ENCODE results near the gene PRR5L.

The PRR5L gene

GRCh38 chr11:36377759-36378564 is 81.9 kb downstream of the PRR5L start:
- H3K27ac ChIP-seq (ENCODE audit: low read length, poor library complexity, severe bottlenecking), result peak overlapping the region; percentile 47
- WGBS, result 26% methylated on average over 21 of the region's 22 CpGs
- H2AK5ac ChIP-seq (ENCODE audit: low read length, severe bottlenecking), result no peak overlapping the region
- no peaks in the 10 kb centered on the region for H3K9me3 ChIP-seq (ENCODE audit: control insufficient read depth, low read length)
- H2BK15ac ChIP-seq (ENCODE audit: low read depth, poor library complexity, severe bottlenecking), result no peak overlapping the region
- H3K4me2 ChIP-seq (ENCODE audit: low read length, poor library complexity, severe bottlenecking), result peak overlapping the region; percentile 71
- no peak overlapping the region for H2BK5ac ChIP-seq (ENCODE audit: low read depth, low read length, poor library complexity, severe bottlenecking)
- H3K14ac ChIP-seq (ENCODE audit: low read length in 2 of 2), result peak overlapping the region in 1 of 2 experiments; percentile 21
- peak overlapping the region in 1 of 2 experiments; percentile 78 for H3K18ac ChIP-seq (ENCODE audit: low read depth in 1 of 2, low read length in 2 of 2)
- peak overlapping the region; percentile 84 to 88 for H3K4me3 ChIP-seq (ENCODE audit: insufficient read depth in 1 of 2, low read depth in 1 of 2, low read length in 2 of 2)
- H3K23ac ChIP-seq (ENCODE audit: low read length in 2 of 2), result no peak overlapping the region
- H4K91ac ChIP-seq (ENCODE audit: low read length), result no peak overlapping the region
- H4K8ac ChIP-seq (ENCODE audit: low read length), result peak overlapping the region; percentile 27
- H2BK120ac ChIP-seq (ENCODE audit: low read depth, low read length), result no peak overlapping the region
- H2BK12ac ChIP-seq (ENCODE audit: low read length in 2 of 2), result no peak overlapping the region
- no peak for DNase-seq
- peaks cover 0 to 17% of the 10 kb centered on the region in 2 experiments for H3K27me3 ChIP-seq (ENCODE audit: control insufficient read depth in 1 of 2, insufficient read depth in 1 of 2, low read length in 2 of 2)
- H2AFZ ChIP-seq (ENCODE audit: low read depth, low read length), result peak overlapping the region; percentile 67
- H3K9ac ChIP-seq (ENCODE audit: low read length), result peak overlapping the region; percentile 81
- H3K36me3 ChIP-seq (ENCODE audit: control insufficient read depth in 1 of 2, insufficient read depth in 2 of 2, low read depth in 1 of 2, low read length in 2 of 2), result peaks cover 0 to 9% of the 10 kb centered on the region in 2 experiments
- H3K4me1 ChIP-seq (ENCODE audit: control insufficient read depth, insufficient read depth, low read depth, low read length), result peaks cover 10% of the 10 kb centered on the region
- peaks cover 27% of the 10 kb centered on the region for H3K79me1 ChIP-seq (replicated peaks; ENCODE audit: low read length, poor library complexity, severe bottlenecking)
- peak overlapping the region in 1 of 2 experiments; percentile 35 for H3K4ac ChIP-seq (ENCODE audit: low read depth in 1 of 2, low read length in 2 of 2)

- no peak overlapping the region for H2BK120ac ChIP-seq (ENCODE audit: low read depth, low read length)
- peaks cover 0 to 12% of the 10 kb centered on the region in 2 experiments for H3K36me3 ChIP-seq (ENCODE audit: control insufficient read depth in 1 of 2, insufficient read depth in 2 of 2, low read depth in 1 of 2, low read length in 2 of 2)
- H2BK5ac ChIP-seq (ENCODE audit: low read depth, low read length, poor library complexity, severe bottlenecking), result no peak overlapping the region
- WGBS, result over 99% methylated on average over 3 of the region's 3 CpGs
- H3K4me3 ChIP-seq (ENCODE audit: insufficient read depth in 1 of 2, low read depth in 1 of 2, low read length in 2 of 2), result no peak overlapping the region
- peaks cover 0 to 17% of the 10 kb centered on the region in 2 experiments for H3K27me3 ChIP-seq (ENCODE audit: control insufficient read depth in 1 of 2, insufficient read depth in 1 of 2, low read length in 2 of 2)
- no peak overlapping the region for H3K23ac ChIP-seq (ENCODE audit: low read length in 2 of 2)
- no peak overlapping the region for H4K91ac ChIP-seq (ENCODE audit: low read length)
- no peak for DNase-seq
- H3K27ac ChIP-seq (ENCODE audit: low read length, poor library complexity, severe bottlenecking), result no peak overlapping the region
- no peak overlapping the region for H2BK12ac ChIP-seq (ENCODE audit: low read length in 2 of 2)
- H3K9me3 ChIP-seq (ENCODE audit: control insufficient read depth, low read length), result no peaks in the 10 kb centered on the region
- no peak overlapping the region for H3K4ac ChIP-seq (ENCODE audit: low read depth in 1 of 2, low read length in 2 of 2)
- H2BK15ac ChIP-seq (ENCODE audit: low read depth, poor library complexity, severe bottlenecking), result no peak overlapping the region
- H3K4me1 ChIP-seq (ENCODE audit: control insufficient read depth, insufficient read depth, low read depth, low read length), result peaks cover 8% of the 10 kb centered on the region
- no peak overlapping the region for H3K14ac ChIP-seq (ENCODE audit: low read length in 2 of 2)
- H4K8ac ChIP-seq (ENCODE audit: low read length), result no peak overlapping the region
- H3K4me2 ChIP-seq (ENCODE audit: low read length, poor library complexity, severe bottlenecking), result no peak overlapping the region
- no peak overlapping the region for H2AK5ac ChIP-seq (ENCODE audit: low read length, severe bottlenecking)
- no peak overlapping the region for H2AFZ ChIP-seq (ENCODE audit: low read depth, low read length)
- no peak overlapping the region for H3K9ac ChIP-seq (ENCODE audit: low read length)
- H3K79me1 ChIP-seq (replicated peaks; ENCODE audit: low read length, poor library complexity, severe bottlenecking), result peaks cover 29% of the 10 kb centered on the region
- no peak overlapping the region for H3K18ac ChIP-seq (ENCODE audit: low read depth in 1 of 2, low read length in 2 of 2)
Measured at GRCh38 chr11:36379653-36380052, 83.6 kb downstream of the PRR5L start.

- 98% methylated on average over 3 of the region's 9 CpGs for WGBS
- Histone ChIP-seq H2BK15ac (ENCODE audit: low read depth, poor library complexity, severe bottlenecking) (no peak overlapping the region), H2BK12ac (ENCODE audit: low read length in 2 of 2) (no peak overlapping the region), H4K91ac (ENCODE audit: low read length) (no peak overlapping the region), H3K36me3 (ENCODE audit: control insufficient read depth in 1 of 2, insufficient read depth in 2 of 2, low read depth in 1 of 2, low read length in 2 of 2) (peaks cover 0 to 12% of the 10 kb centered on the region in 2 experiments), H2AK5ac (ENCODE audit: low read length, severe bottlenecking) (no peak overlapping the region), H3K23ac (ENCODE audit: low read length in 2 of 2) (no peak overlapping the region), H2AFZ (ENCODE audit: low read depth, low read length) (no peak overlapping the region), H2BK120ac (ENCODE audit: low read depth, low read length) (no peak overlapping the region), H2BK5ac (ENCODE audit: low read depth, low read length, poor library complexity, severe bottlenecking) (no peak overlapping the region), H3K4ac (ENCODE audit: low read depth in 1 of 2, low read length in 2 of 2) (no peak overlapping the region), H3K18ac (ENCODE audit: low read depth in 1 of 2, low read length in 2 of 2) (no peak overlapping the region), H3K27me3 (ENCODE audit: control insufficient read depth in 1 of 2, insufficient read depth in 1 of 2, low read length in 2 of 2) (peaks cover 0 to 17% of the 10 kb centered on the region in 2 experiments), H3K4me1 (ENCODE audit: control insufficient read depth, insufficient read depth, low read depth, low read length) (peaks cover 8% of the 10 kb centered on the region), H3K9ac (ENCODE audit: low read length) (no peak overlapping the region), H3K14ac (ENCODE audit: low read length in 2 of 2) (no peak overlapping the region), H3K4me2 (ENCODE audit: low read length, poor library complexity, severe bottlenecking) (no peak overlapping the region), H4K8ac (ENCODE audit: low read length) (no peak overlapping the region), H3K9me3 (ENCODE audit: control insufficient read depth, low read length) (no peaks in the 10 kb centered on the region), H3K27ac (ENCODE audit: low read length, poor library complexity, severe bottlenecking) (no peak overlapping the region), H3K79me1 (replicated peaks; ENCODE audit: low read length, poor library complexity, severe bottlenecking) (peaks cover 32% of the 10 kb centered on the region), H3K4me3 (ENCODE audit: insufficient read depth in 1 of 2, low read depth in 1 of 2, low read length in 2 of 2) (no peak overlapping the region)
- no peak for DNase-seq
Measured at GRCh38 chr11:36380296-36381014, 84.4 kb downstream of the PRR5L start.

GRCh38 chr11:36381015-36381360 is 84.9 kb downstream of the PRR5L start:
- Histone ChIP-seq H3K27me3 (ENCODE audit: control insufficient read depth in 1 of 2, insufficient read depth in 1 of 2, low read length in 2 of 2) (peaks cover 0 to 17% of the 10 kb centered on the region in 2 experiments), H4K91ac (ENCODE audit: low read length) (no peak overlapping the region), H2AK5ac (ENCODE audit: low read length, severe bottlenecking) (no peak overlapping the region), H2BK15ac (ENCODE audit: low read depth, poor library complexity, severe bottlenecking) (no peak overlapping the region), H2BK12ac (ENCODE audit: low read length in 2 of 2) (no peak overlapping the region), H3K4ac (ENCODE audit: low read depth in 1 of 2, low read length in 2 of 2) (no peak overlapping the region), H3K4me3 (ENCODE audit: insufficient read depth in 1 of 2, low read depth in 1 of 2, low read length in 2 of 2) (no peak overlapping the region), H4K8ac (ENCODE audit: low read length) (no peak overlapping the region), H3K4me2 (ENCODE audit: low read length, poor library complexity, severe bottlenecking) (no peak overlapping the region), H3K4me1 (ENCODE audit: control insufficient read depth, insufficient read depth, low read depth, low read length) (peaks cover 8% of the 10 kb centered on the region), H3K36me3 (ENCODE audit: control insufficient read depth in 1 of 2, insufficient read depth in 2 of 2, low read depth in 1 of 2, low read length in 2 of 2) (peaks cover 0 to 12% of the 10 kb centered on the region in 2 experiments), H3K9me3 (ENCODE audit: control insufficient read depth, low read length) (no peaks in the 10 kb centered on the region), H3K18ac (ENCODE audit: low read depth in 1 of 2, low read length in 2 of 2) (no peak overlapping the region), H2AFZ (ENCODE audit: low read depth, low read length) (no peak overlapping the region), H3K27ac (ENCODE audit: low read length, poor library complexity, severe bottlenecking) (no peak overlapping the region), H3K14ac (ENCODE audit: low read length in 2 of 2) (no peak overlapping the region), H3K23ac (ENCODE audit: low read length in 2 of 2) (no peak overlapping the region), H3K9ac (ENCODE audit: low read length) (no peak overlapping the region), H2BK5ac (ENCODE audit: low read depth, low read length, poor library complexity, severe bottlenecking) (no peak overlapping the region), H2BK120ac (ENCODE audit: low read depth, low read length) (no peak overlapping the region), H3K79me1 (replicated peaks; ENCODE audit: low read length, poor library complexity, severe bottlenecking) (peaks cover 33% of the 10 kb centered on the region)
- 100% methylated on average over 2 of the region's 4 CpGs for WGBS
- no peak for DNase-seq

All from mesenchymal stem cell (in vitro differentiated cells and primary cell).